Thyroid gland (tissue), 4 donors: Measurements from ENCODE around the gene NDUFS4.

Experiments
- POLR2A ChIP-seq, 2 donors: fragments of 450-650 bp; IDR thresholded peaks; one replicate each; pipeline ENCODE4 v1.6.1; 2017; ENCODE audit warnings: antibody characterized with exemption in 2 of 2, mild to moderate bottlenecking in 2 of 2, moderate library complexity in 1 of 2
- TF ChIP-seq, protein P1 (sequence below), 6 experiments: fragments of 200-600 bp in 3 of 6; fragments of 450-650 bp in 3 of 6; sonication (generic) in 3 of 6; IDR thresholded peaks; one replicate each; pipeline ENCODE4 v1.5.1; 2016 to 2019; ENCODE audit warnings: antibody characterized with exemption in 6 of 6, mild to moderate bottlenecking in 2 of 6, inconsistent platforms in 1 of 6, moderate library complexity in 1 of 6

DNA sequence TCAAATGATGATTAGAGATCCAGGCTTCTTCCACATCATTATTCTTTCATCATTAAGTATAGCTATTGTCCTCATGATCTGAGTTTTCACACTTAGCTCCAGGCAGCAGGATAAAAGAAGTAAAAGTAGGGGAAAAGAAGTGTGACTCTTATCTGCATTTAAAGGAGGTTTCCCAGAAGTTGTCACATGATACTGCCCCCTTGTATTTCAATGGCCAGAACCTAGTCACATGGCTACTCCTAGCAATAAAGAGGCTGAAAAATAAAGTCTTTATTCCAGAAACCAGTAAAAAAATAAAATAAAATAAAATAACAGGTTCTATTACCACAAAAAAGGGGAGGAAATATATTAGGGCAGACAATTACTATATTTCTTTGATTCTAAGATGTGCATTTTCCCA, 5.3 kb upstream of the NDUFS4 start:
- TF ChIP-seq, protein P1, sequence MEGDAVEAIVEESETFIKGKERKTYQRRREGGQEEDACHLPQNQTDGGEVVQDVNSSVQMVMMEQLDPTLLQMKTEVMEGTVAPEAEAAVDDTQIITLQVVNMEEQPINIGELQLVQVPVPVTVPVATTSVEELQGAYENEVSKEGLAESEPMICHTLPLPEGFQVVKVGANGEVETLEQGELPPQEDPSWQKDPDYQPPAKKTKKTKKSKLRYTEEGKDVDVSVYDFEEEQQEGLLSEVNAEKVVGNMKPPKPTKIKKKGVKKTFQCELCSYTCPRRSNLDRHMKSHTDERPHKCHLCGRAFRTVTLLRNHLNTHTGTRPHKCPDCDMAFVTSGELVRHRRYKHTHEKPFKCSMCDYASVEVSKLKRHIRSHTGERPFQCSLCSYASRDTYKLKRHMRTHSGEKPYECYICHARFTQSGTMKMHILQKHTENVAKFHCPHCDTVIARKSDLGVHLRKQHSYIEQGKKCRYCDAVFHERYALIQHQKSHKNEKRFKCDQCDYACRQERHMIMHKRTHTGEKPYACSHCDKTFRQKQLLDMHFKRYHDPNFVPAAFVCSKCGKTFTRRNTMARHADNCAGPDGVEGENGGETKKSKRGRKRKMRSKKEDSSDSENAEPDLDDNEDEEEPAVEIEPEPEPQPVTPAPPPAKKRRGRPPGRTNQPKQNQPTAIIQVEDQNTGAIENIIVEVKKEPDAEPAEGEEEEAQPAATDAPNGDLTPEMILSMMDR (IDR thresholded peaks at IDR 0.05): no peak
- no peak for TF ChIP-seq POLR2A (IDR thresholded peaks at IDR 0.05)
